GM13976 (cell line): ENCODE data around the gene NFIA.

Experiments used
- DNase-seq: peaks from one replicate; pipeline ENCODE4 v3.0.0; 2012; ENCODE audit warnings: low spot score
- CTCF ChIP-seq: IDR thresholded peaks from 2 replicates; pipeline ENCODE4 v1.5.1; 2012; ENCODE audit warnings: borderline replicate concordance, mild to moderate bottlenecking; ENCODE audit not compliant: insufficient read depth; ENCODE audit errors: extremely low read depth, missing control alignments, control extremely low read depth
- in situ Hi-C: fragments of 300-500 bp; cut with MboI; formaldehyde crosslinking; loops from one replicate; pipeline ENCODE4 v1.12.0; 2022; ENCODE audit warnings: low sequenced_read_pairs, mixed read lengths, inconsistent platforms; ENCODE audit not compliant: unreplicated experiment

Gene NFIA

DNA sequence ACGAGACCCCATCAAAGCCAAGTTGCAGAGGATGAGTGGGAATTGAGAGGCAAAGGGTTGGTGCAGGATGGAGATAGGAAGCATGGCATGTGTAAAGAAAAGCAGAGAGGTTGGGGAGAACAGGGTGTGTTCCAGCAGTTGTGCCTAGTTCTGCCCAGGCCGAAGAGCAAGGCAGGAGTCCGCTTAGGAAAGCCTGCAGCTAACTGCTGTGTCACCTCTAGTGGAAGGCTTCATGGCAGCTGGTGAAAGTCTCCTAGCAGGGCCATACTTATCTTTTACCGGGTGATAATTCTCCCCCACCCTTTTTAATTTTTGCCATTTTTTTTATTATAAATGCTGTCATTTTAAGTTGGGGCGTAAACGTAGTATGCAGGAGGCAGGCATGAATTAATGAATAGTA lies 93.6 kb downstream of the NFIA start:
- in situ Hi-C loops, result no loop called here
- no peak for TF ChIP-seq CTCF

GRCh38 chr1:61181067-61182038 lies 99.0 kb downstream of the NFIA start:
- TF ChIP-seq CTCF, result no peak
- no peak for DNase-seq
- in situ Hi-C loops, result no loop called here

More for the DNA sequence above, 93.6 kb downstream of the NFIA start:
- DNase-seq, result no peak

GRCh38 chr1:61182049-61182448 lies 99.7 kb downstream of the NFIA start:
- in situ Hi-C loops, result no loop called here
- TF ChIP-seq CTCF, result no peak
- no peak for DNase-seq

DNA sequence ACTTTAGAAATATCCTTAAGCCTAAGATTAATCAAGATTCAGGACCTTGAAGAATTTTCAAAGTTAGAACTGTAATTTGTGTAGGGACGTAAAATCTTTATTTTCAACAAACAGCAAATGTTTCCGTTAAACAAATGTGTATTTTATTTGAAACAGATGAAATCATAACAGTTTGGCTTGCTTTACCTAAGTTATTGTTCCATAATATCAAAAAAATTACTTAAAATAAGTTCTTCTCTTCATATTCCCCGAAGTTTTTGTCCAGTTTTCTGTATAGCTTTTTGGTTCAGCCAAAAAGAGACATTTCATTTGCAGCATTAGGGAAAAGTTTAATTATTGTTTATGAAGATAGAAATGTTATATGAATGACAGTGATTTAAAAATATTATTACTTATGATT lies 100.1 kb downstream of the NFIA start:
- in situ Hi-C loops, result no loop called here
- no peak for TF ChIP-seq CTCF

GRCh38 chr1:61183471-61184039 lies 101.2 kb downstream of the NFIA start:
- in situ Hi-C loops, result no loop called here
- DNase-seq, result no peak
- no peak for TF ChIP-seq CTCF

More for the DNA sequence above, 100.1 kb downstream of the NFIA start:
- no peak for DNase-seq

DNA sequence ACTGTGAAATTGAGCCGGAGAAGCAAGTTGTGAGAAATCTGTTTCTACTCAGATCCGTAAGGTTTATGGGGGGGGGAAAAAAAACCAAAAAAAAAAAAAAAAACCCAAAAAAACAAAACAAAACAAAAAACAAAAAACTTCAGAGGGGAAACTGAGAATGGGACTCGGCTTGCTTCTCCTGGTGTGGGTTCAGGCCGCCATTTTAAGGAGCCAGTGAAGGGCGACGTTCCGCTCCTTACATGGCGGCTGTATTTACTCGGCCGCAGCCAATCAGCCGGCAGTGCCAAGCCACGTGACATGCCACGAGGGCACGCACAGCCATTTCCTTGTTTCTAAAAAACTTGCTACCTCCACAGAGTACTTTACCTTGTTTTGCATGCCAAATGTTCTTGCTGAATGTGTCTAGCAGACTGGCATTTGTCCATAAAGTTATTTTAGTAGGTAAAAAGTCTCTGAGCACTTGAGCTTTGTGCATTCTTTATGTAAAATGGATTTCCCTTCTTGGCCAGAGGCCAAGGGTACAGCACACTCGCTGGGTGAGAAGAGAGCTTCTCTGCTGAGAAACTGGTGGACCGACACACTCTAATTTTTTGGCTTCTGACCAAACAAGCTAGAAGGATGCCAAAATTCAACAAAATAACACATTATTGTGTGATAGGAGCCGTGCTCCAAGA lies 101.8 kb downstream of the NFIA start:
- no peak for TF ChIP-seq CTCF
- in situ Hi-C loops, result no loop called here
- no peak for DNase-seq
